Cardiac fibroblast (primary cell): Measurements from ENCODE around the gene TMEM45A.

Experiments
- DNase-seq, 2 donors: peaks; one replicate each; pipeline versions ENCODE4 v3.0.0 to v3.0.0-alpha.2; 2010; ENCODE audit warnings: low read depth in 2 of 2
- H3K4me3 ChIP-seq, 2 donors: replicated peaks in 1 of 2; 1 replicate in 1 of 2; 2 replicates in 1 of 2; pipeline ENCODE4 v1.5.1; 2011; ENCODE audit warnings: low read depth in 2 of 2, low read length in 2 of 2, mild to moderate bottlenecking in 2 of 2, moderate library complexity in 1 of 2
- TF ChIP-seq, protein P1 (sequence below): IDR thresholded peaks from one replicate; pipeline ENCODE4 v1.5.1; 2011; ENCODE audit warnings: low read depth, mild to moderate bottlenecking, low read length, inconsistent platforms

The TMEM45A gene

DNA sequence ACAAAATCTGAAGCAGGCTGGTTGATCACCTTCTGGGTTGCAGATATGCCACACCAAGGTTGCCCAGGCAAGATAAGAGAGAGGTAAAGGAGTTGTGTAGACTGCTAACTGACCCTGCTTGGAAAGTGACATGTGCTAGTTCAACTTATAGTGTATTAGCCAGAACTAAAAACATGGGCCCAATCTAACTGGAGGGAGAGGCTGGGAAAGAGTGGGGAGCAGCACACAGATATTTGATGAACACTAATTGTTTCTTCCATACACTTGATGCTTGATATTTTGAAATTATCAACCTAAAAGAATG, 61.9 kb downstream of the TMEM45A start:
- no peak for DNase-seq
- TF ChIP-seq, protein P1, sequence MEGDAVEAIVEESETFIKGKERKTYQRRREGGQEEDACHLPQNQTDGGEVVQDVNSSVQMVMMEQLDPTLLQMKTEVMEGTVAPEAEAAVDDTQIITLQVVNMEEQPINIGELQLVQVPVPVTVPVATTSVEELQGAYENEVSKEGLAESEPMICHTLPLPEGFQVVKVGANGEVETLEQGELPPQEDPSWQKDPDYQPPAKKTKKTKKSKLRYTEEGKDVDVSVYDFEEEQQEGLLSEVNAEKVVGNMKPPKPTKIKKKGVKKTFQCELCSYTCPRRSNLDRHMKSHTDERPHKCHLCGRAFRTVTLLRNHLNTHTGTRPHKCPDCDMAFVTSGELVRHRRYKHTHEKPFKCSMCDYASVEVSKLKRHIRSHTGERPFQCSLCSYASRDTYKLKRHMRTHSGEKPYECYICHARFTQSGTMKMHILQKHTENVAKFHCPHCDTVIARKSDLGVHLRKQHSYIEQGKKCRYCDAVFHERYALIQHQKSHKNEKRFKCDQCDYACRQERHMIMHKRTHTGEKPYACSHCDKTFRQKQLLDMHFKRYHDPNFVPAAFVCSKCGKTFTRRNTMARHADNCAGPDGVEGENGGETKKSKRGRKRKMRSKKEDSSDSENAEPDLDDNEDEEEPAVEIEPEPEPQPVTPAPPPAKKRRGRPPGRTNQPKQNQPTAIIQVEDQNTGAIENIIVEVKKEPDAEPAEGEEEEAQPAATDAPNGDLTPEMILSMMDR: no peak
- H3K4me3 ChIP-seq: no peak overlapping the region

DNA sequence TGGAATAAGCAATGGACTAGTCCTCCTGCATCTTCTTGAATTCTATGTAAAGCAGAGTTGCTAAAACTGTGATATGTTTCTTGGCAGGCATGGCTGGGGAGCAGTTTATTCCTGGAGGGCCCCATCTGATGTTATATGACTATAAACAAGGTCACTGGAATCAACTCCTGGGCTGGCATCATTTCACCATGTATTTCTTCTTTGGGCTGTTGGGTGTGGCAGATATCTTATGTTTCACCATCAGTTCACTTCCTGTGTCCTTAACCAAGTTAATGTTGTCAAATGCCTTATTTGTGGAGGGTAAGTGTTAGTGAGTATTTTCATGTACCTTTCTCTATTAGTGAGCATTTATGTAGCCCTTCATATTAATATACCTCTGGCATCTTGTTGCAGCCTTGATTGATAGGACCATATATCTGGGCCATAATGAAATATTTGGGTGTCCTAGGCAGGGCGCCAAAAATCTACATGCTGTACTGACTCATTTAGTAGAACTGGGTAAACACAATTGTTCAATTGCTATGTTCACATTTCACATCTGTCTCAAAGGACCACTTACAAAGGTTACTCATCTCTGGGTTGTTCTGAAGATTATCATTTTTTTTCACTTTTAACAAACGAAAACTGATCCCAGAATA, 64.4 kb downstream of the TMEM45A start:
- TF ChIP-seq, protein P1: no peak
- H3K4me3 ChIP-seq: no peak overlapping the region
- DNase-seq: peak; percentile 58 to 95

DNA sequence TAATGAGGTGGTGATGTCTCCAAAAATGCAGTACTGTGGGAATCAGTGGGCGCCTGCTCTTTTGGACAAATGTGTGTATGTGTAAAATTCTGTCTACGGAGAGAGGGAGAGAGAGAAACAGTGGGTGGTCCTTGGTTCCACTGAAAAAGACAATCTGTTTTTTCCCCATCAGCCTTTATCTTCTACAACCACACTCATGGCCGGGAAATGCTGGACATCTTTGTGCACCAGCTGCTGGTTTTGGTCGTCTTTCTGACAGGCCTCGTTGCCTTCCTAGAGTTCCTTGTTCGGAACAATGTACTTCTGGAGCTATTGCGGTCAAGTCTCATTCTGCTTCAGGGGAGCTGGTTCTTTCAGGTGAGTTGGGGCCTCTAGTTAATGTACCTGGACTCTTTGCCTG, 65.8 kb downstream of the TMEM45A start:
- DNase-seq: no peak
- TF ChIP-seq, protein P1: no peak
- H3K4me3 ChIP-seq: no peak overlapping the region

DNA sequence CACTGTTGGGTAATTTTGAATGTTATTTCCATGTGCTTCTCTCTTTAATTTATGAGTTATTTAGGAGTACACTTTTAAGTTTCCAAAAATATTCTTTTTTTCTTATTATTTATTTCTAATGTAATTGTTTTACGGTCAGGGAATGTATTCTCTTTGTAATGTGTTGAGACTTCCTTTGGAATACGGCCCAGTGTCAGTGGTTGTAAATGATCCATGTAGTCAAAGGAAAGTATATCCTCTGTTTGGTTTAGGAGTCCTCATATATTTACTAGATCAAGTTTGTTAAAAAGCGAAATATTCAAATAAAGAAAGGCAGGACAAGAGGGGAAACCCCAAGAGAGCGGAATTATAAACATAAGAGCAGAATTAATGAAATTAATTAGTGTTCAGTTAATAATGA, 68.0 kb downstream of the TMEM45A start:
- no peak overlapping the region for H3K4me3 ChIP-seq
- TF ChIP-seq, protein P1: no peak
- DNase-seq: no peak

- no peak overlapping the region for H3K4me3 ChIP-seq
- DNase-seq: peak; percentile 77 to 95
- TF ChIP-seq, protein P1: no peak
These were observed 69.2 kb downstream of the TMEM45A start for GRCh38 chr3:100561459-100562158.

DNA sequence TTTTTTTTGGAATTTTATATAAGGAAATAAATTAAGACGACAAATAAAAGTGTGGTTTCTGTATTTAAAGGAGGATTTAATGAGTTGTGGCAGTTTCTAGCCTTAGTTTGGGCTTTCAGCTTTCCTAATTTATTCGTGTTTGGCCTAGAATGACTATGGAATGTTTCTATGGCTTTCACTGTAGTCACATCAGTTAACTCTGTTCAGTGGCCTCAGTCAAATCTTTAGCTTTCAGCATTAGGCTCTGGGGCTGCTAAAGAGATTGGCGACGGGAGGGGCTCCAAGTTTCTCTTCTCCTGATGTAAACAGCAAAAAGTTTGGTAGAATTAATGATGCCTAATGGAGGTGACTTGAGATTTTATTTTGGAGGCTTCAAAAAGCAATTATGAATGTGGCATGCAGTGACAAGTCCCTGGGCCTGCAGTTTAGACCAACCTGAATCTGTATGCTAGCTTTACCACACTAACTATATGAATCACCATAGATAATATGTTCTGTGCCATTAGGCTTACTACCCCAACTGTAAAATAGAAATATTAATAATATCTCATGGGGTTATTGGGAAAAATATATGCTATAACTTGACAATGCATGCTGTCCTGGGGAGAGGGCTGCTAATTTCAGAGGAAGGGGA, 69.9 kb downstream of the TMEM45A start:
- TF ChIP-seq, protein P1: no peak
- DNase-seq: no peak
- no peak overlapping the region for H3K4me3 ChIP-seq
